OCI-LY1 (cell line): Measurements from ENCODE around the gene GJB3.

Experiments
- EZH2 ChIP-seq: fragments of 200-600 bp; sonication (generic), shearing (Covaris generic); IDR thresholded peaks from 2 replicates; pipeline ENCODE4 v1.8.0; 2017; ENCODE audit warnings: borderline replicate concordance, mixed run types, mild to moderate bottlenecking, antibody characterized with exemption, low read length, moderate library complexity, mixed read lengths
- TF ChIP-seq, protein P1 (sequence below): fragments of 200-600 bp; sonication (generic), shearing (Covaris generic); IDR thresholded peaks from 2 replicates; pipeline ENCODE4 v1.5.1; 2017; ENCODE audit warnings: mild to moderate bottlenecking, antibody characterized with exemption, low read length, moderate library complexity, mixed read lengths

- TF ChIP-seq, protein P1, sequence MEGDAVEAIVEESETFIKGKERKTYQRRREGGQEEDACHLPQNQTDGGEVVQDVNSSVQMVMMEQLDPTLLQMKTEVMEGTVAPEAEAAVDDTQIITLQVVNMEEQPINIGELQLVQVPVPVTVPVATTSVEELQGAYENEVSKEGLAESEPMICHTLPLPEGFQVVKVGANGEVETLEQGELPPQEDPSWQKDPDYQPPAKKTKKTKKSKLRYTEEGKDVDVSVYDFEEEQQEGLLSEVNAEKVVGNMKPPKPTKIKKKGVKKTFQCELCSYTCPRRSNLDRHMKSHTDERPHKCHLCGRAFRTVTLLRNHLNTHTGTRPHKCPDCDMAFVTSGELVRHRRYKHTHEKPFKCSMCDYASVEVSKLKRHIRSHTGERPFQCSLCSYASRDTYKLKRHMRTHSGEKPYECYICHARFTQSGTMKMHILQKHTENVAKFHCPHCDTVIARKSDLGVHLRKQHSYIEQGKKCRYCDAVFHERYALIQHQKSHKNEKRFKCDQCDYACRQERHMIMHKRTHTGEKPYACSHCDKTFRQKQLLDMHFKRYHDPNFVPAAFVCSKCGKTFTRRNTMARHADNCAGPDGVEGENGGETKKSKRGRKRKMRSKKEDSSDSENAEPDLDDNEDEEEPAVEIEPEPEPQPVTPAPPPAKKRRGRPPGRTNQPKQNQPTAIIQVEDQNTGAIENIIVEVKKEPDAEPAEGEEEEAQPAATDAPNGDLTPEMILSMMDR: no peak
- no peak for TF ChIP-seq EZH2
Observed at GRCh38 chr1:34779005-34779404, 2.0 kb upstream of the GJB3 start.
